Keratinocyte (primary cell): ENCODE measurements around the gene HTRA3. TPM values are rescaled to one million over a fixed set of nuclear protein-coding genes. Genes with fewer than 3 reads are reported as not detected.

Source experiments
- DNase-seq: peaks from one replicate; pipeline ENCODE4 v3.0.0-alpha.2; 2011; ENCODE audit warnings: low read depth, missing footprints, low spot score
- FAIRE-seq: peaks from 2 replicates; lab custom pipeline; 2011; peaks lifted over from hg19 to GRCh38; lab: Jason Lieb, UNC
- H2AFZ ChIP-seq: 2 replicates; pipeline ENCODE4 v1.6.0; 2012; ENCODE audit warnings: low read length, control low read depth, inconsistent platforms; ENCODE audit not compliant: control insufficient read depth
- H3K27ac ChIP-seq: 2 replicates; pipeline ENCODE4 v1.5.1; 2011; ENCODE audit warnings: low read length; ENCODE audit not compliant: control insufficient read depth, insufficient read depth
- H3K27me3 ChIP-seq: 3 replicates; pipeline ENCODE4 v1.6.0; 2011; ENCODE audit warnings: low read length; ENCODE audit not compliant: control insufficient read depth, insufficient read depth; ENCODE audit errors: extremely low read depth
- H3K36me3 ChIP-seq, 2 experiments: 2 replicates in 1 of 2; 3 replicates in 1 of 2; pipeline ENCODE4 v1.5.1; 2011; ENCODE audit warnings: low read length in 2 of 2, mild to moderate bottlenecking in 1 of 2; ENCODE audit not compliant: control insufficient read depth in 2 of 2, insufficient read depth in 2 of 2; ENCODE audit errors: extremely low read depth in 1 of 2
- H3K4me1 ChIP-seq: 3 replicates; pipeline ENCODE4 v1.5.1; 2011; ENCODE audit warnings: low read length; ENCODE audit not compliant: control insufficient read depth, insufficient read depth; ENCODE audit errors: extremely low read depth
- H3K4me2 ChIP-seq: 3 replicates; pipeline ENCODE4 v1.6.0; 2011; ENCODE audit warnings: low read depth, low read length; ENCODE audit not compliant: control insufficient read depth, insufficient read depth; ENCODE audit errors: extremely low read depth
- H3K4me3 ChIP-seq, 3 experiments: fragments of 200-600 bp in 1 of 3; sonication (generic) in 1 of 3; 2 replicates in 2 of 3; 3 replicates in 1 of 3; pipeline ENCODE4 v1.5.1; 2011 to 2016; ENCODE audit warnings: low read length in 3 of 3, mild to moderate bottlenecking in 3 of 3, control low read depth in 2 of 3, inconsistent platforms in 1 of 3, low read depth in 1 of 3, mixed read lengths in 1 of 3, mixed run types in 1 of 3, moderate library complexity in 1 of 3; ENCODE audit not compliant: control insufficient read depth in 2 of 3, insufficient read depth in 2 of 3; ENCODE audit errors: extremely low read depth in 1 of 3
- H3K79me2 ChIP-seq: 2 replicates; pipeline ENCODE4 v1.6.0; 2012; ENCODE audit warnings: low read length; ENCODE audit not compliant: control insufficient read depth, insufficient read depth
- H3K9ac ChIP-seq: 3 replicates; pipeline ENCODE4 v1.6.0; 2011; ENCODE audit warnings: low read length; ENCODE audit not compliant: control insufficient read depth, insufficient read depth; ENCODE audit errors: extremely low read depth
- H3K9me1 ChIP-seq: 3 replicates; pipeline ENCODE4 v1.6.0; 2011; ENCODE audit warnings: low read length; ENCODE audit not compliant: control insufficient read depth, insufficient read depth; ENCODE audit errors: extremely low read depth
- H3K9me3 ChIP-seq: 2 replicates; pipeline ENCODE4 v1.5.1; 2012; ENCODE audit warnings: low read depth, low read length; ENCODE audit not compliant: control insufficient read depth
- H4K20me1 ChIP-seq: 3 replicates; pipeline ENCODE4 v1.6.0; 2011; ENCODE audit warnings: low read length; ENCODE audit not compliant: control insufficient read depth, insufficient read depth; ENCODE audit errors: extremely low read depth
- CTCF ChIP-seq, 3 experiments: IDR thresholded peaks in 1 of 3; conservative IDR thresholded peaks in 1 of 3; optimal IDR thresholded peaks in 1 of 3; 2 replicates in 2 of 3; 3 replicates in 1 of 3; pipeline versions ENCODE3 to v1.5.1; 2011; ENCODE audit warnings: low read length in 3 of 3, mild to moderate bottlenecking in 3 of 3, moderate library complexity in 2 of 3, control low read depth in 1 of 3, inconsistent platforms in 1 of 3; ENCODE audit not compliant: insufficient read depth in 2 of 3; ENCODE audit errors: extremely low read depth in 1 of 3
- EZH2 ChIP-seq: IDR thresholded peaks from one replicate; pipeline ENCODE4 v1.6.1; 2012; ENCODE audit warnings: inconsistent platforms, mild to moderate bottlenecking, low read length, moderate library complexity
- dilution Hi-C: fragments of 300-500 bp; cut with MboI; formaldehyde crosslinking; loops from one replicate; pipeline ENCODE4 v1.7.0; 2020; ENCODE audit warnings: low sequenced_read_pairs; ENCODE audit not compliant: extremely low pct_ligation_motif_present
- polyA plus RNA-seq, 5 experiments: library from polyadenylated mRNA; depleted of rRNA in 3 of 5; stranded (reverse) in 3 of 5; stranded (forward) in 1 of 5; unstranded in 1 of 5; fragments of >200 nt; gene quantifications; 1 replicate in 1 of 5; 2 replicates in 3 of 5; 3 replicates in 1 of 5; pipeline versions ENCODE4 v1.2.1 to v1.2.3, GENCODE V29; 2011 to 2012; ENCODE audit warnings: missing spikeins in 2 of 5, low read depth in 1 of 5, low replicate concordance in 1 of 5

HTRA3 gene
- polyA plus RNA-seq, 1 donor (not counting 4 experiments of a cell fraction or from before 2014, with no cell fraction given): not detected

- dilution Hi-C loops: no loop called here
- no peaks in the 10 kb centered on the region for H3K4me1 ChIP-seq
- TF ChIP-seq CTCF (optimal IDR thresholded peaks at IDR 0.05 in 1 of 3, IDR thresholded peaks at IDR 0.05 in 1 of 3, conservative IDR thresholded peaks at IDR 0.05 in 1 of 3; ENCODE audit: extremely low read depth in 1 of 3, insufficient read depth in 2 of 3, low read length in 3 of 3) (no peak), EZH2 (no peak)
- H3K9me1 ChIP-seq: peaks cover 1% of the 10 kb centered on the region
- H4K20me1 ChIP-seq: peaks cover 2% of the 10 kb centered on the region
- FAIRE-seq (no peak), DNase-seq (no peak)
- no peak overlapping the region for H2AFZ ChIP-seq
- H3K9ac ChIP-seq: no peak overlapping the region
- H3K4me2 ChIP-seq: no peak overlapping the region
- no peaks in the 10 kb centered on the region for H3K9me3 ChIP-seq
- no peaks in the 10 kb centered on the region for H3K27me3 ChIP-seq
- H3K36me3 ChIP-seq: peaks cover 23 to 54% of the 10 kb centered on the region in 2 experiments
- no peak overlapping the region for H3K27ac ChIP-seq
- H3K4me3 ChIP-seq: no peak overlapping the region
- H3K79me2 ChIP-seq: no peaks in the 10 kb centered on the region
Observed at GRCh38 chr4:8239661-8240060, 29.9 kb upstream of the HTRA3 start.

DNA sequence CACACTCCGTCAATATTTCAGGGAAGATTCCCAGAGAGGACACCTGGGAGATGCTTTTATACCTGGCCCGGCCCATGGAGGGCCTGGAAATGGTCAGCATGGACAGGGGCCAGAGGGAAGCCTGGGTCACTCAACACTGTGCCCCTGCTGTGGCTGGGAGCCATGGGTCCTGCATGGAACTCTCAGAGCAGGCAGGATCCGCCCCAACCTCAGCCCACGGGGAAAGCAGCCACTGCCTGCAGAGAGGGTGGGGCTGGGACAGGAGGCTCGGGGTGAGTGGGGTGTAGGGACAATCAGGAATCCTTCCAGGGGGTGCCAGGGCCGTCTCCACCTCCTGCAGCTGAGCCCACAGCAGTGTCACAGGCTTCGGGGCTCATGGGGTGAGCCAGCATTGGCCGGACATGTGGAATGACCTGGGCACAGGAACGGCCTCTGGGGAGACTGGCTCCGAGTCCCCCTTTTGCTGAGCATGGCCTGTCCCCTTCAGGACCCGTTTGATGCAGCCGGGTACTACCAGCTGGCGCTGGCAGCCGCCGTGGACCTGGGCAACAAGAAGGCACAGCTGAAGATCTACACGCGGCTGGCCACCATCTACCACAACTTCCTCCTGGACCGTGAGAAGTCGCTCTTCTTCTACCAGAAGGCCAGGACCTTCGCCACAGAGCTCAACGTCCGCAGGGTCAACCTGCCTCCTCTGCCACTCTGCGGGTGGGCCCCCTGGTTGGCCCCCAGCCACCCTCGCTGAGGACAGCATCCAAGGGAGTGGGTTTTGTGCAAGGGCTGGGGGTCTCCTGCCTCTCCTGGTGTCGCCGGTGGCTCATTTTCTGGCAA lies 29.1 kb upstream of the HTRA3 start:
- H3K27ac ChIP-seq: no peak overlapping the region
- FAIRE-seq (no peak), DNase-seq (no peak)
- no peak overlapping the region for H3K9ac ChIP-seq
- no peaks in the 10 kb centered on the region for H3K9me1 ChIP-seq
- H3K27me3 ChIP-seq: no peaks in the 10 kb centered on the region
- no peak overlapping the region for H2AFZ ChIP-seq
- H3K79me2 ChIP-seq: no peaks in the 10 kb centered on the region
- H4K20me1 ChIP-seq: peaks cover 2% of the 10 kb centered on the region
- no peak overlapping the region for H3K4me2 ChIP-seq
- peaks cover 23 to 50% of the 10 kb centered on the region in 2 experiments for H3K36me3 ChIP-seq
- H3K4me3 ChIP-seq: no peak overlapping the region
- no peaks in the 10 kb centered on the region for H3K9me3 ChIP-seq
- dilution Hi-C loops: no loop called here
- TF ChIP-seq CTCF (optimal IDR thresholded peaks at IDR 0.05 in 1 of 3, IDR thresholded peaks at IDR 0.05 in 1 of 3, conservative IDR thresholded peaks at IDR 0.05 in 1 of 3; ENCODE audit: extremely low read depth in 1 of 3, insufficient read depth in 2 of 3, low read length in 3 of 3) (no peak), EZH2 (no peak)
- H3K4me1 ChIP-seq: no peaks in the 10 kb centered on the region
